Thyroid gland (tissue), 4 donors: ENCODE results near the gene MSX1. TPM values are rescaled to one million over a fixed set of nuclear protein-coding genes. Genes with fewer than 3 reads are reported as not detected.
A peak's percentile ranks its signal among the peaks of the same experiment; 100 is the strongest.

Experiments
- DNase-seq, 2 donors: peaks; one replicate each; pipeline ENCODE4 v3.0.0-alpha.2; 2019
- H3K27ac ChIP-seq, 3 donors: fragments of 200-600 bp; sonication (generic); 1 replicate in 2 of 3; 2 replicates in 1 of 3; pipeline ENCODE4 v1.5.1; 2016 to 2019; ENCODE audit warnings: mild to moderate bottlenecking in 1 of 3, moderate library complexity in 1 of 3
- H3K27me3 ChIP-seq: fragments of 200-600 bp; sonication (generic); one replicate; pipeline ENCODE4 v1.5.1; 2019
- H3K36me3 ChIP-seq, 2 donors: fragments of 200-600 bp; sonication (generic); one replicate each; pipeline ENCODE4 v1.5.1; 2016 to 2019
- H3K4me1 ChIP-seq, 2 donors: fragments of 200-600 bp; sonication (generic); one replicate each; pipeline ENCODE4 v1.5.1; 2017 to 2019
- H3K4me3 ChIP-seq, 3 donors: fragments of 200-600 bp; sonication (generic); replicated peaks in 1 of 3; 1 replicate in 2 of 3; 2 replicates in 1 of 3; pipeline ENCODE4 v1.5.1; 2016; ENCODE audit warnings: mild to moderate bottlenecking in 1 of 3
- H3K9me3 ChIP-seq: fragments of 200-600 bp; sonication (generic); one replicate; pipeline ENCODE4 v1.5.1; 2017
- CTCF ChIP-seq, 6 experiments: fragments of 200-600 bp in 3 of 6; fragments of 450-650 bp in 3 of 6; sonication (generic) in 3 of 6; IDR thresholded peaks; one replicate each; pipeline ENCODE4 v1.5.1; 2016 to 2019; ENCODE audit warnings: antibody characterized with exemption in 6 of 6, mild to moderate bottlenecking in 2 of 6, inconsistent platforms in 1 of 6, moderate library complexity in 1 of 6
- POLR2A ChIP-seq, 2 donors: fragments of 450-650 bp; IDR thresholded peaks; one replicate each; pipeline ENCODE4 v1.6.1; 2017; ENCODE audit warnings: antibody characterized with exemption in 2 of 2, mild to moderate bottlenecking in 2 of 2, moderate library complexity in 1 of 2
- WGBS, 2 donors: methylation state at CpG; one replicate each; pipeline ENCODE4 v1.1.5; 2017; 5-methylcytosine and 5-hydroxymethylcytosine counted together
- intact Hi-C: fragments of 100-400 bp; cut with DNase I; formaldehyde crosslinking; loops from one replicate; pipeline ENCODE4 v1.15.1; 2023
- total RNA-seq, 4 donors: library from RNA; depleted of rRNA; stranded (reverse); fragments of >200 nt; gene quantifications; one replicate each; pipeline ENCODE4 v1.2.3, GENCODE V29; 2016

The MSX1 gene
- total RNA-seq, 4 donors from 2014 or later: 5.0 to 20.8 (median 12.9) TPM

- Histone ChIP-seq H3K4me3 (no peak overlapping the region), H3K27me3 (peaks cover 49% of the 10 kb centered on the region), H3K9me3 (no peaks in the 10 kb centered on the region), H3K36me3 (no peaks in the 10 kb centered on the region), H3K27ac (no peak overlapping the region), H3K4me1 (peaks cover 7 to 21% of the 10 kb centered on the region in 2 donors)
- intact Hi-C loops: no loop called here
- TF ChIP-seq CTCF (IDR thresholded peaks at IDR 0.05) (no peak), POLR2A (IDR thresholded peaks at IDR 0.05) (no peak)
- WGBS, 2 donors: 9 to 13% methylated on average over 21 to 30 of the region's 36 CpGs
- DNase-seq: peak; percentile 22 to 39
Measured at GRCh38 chr4:4867375-4868039, 8.0 kb downstream of the MSX1 start.

GRCh38 chr4:4868040-4868757 lies 8.7 kb downstream of the MSX1 start:
- intact Hi-C loops: no loop called here
- 21 to 22% methylated on average over 17 to 22 of the region's 24 CpGs for WGBS, 2 donors
- Histone ChIP-seq H3K9me3 (no peaks in the 10 kb centered on the region), H3K27ac (no peak overlapping the region), H3K4me1 (peaks cover 7 to 21% of the 10 kb centered on the region in 2 donors), H3K27me3 (peaks cover 48% of the 10 kb centered on the region), H3K4me3 (no peak overlapping the region), H3K36me3 (no peaks in the 10 kb centered on the region)
- no peak for DNase-seq
- TF ChIP-seq POLR2A (IDR thresholded peaks at IDR 0.05): no peak
- no peak for TF ChIP-seq CTCF (IDR thresholded peaks at IDR 0.05)

- Histone ChIP-seq H3K4me1 (peaks cover 7 to 21% of the 10 kb centered on the region in 2 donors), H3K4me3 (no peak overlapping the region), H3K9me3 (no peaks in the 10 kb centered on the region), H3K36me3 (no peaks in the 10 kb centered on the region), H3K27me3 (peaks cover 53% of the 10 kb centered on the region), H3K27ac (no peak overlapping the region)
- no peak for DNase-seq
- TF ChIP-seq POLR2A (IDR thresholded peaks at IDR 0.05) (no peak), CTCF (IDR thresholded peaks at IDR 0.05) (no peak)
- intact Hi-C loops: no loop called here
- 18 to 27% methylated on average over 36 to 37 of the region's 37 CpGs for WGBS, 2 donors
Measured at GRCh38 chr4:4868758-4869723, 9.6 kb downstream of the MSX1 start.

- H3K9me3 ChIP-seq: no peaks in the 10 kb centered on the region
- intact Hi-C loops: no loop called here
- no peaks in the 10 kb centered on the region for H3K36me3 ChIP-seq
- no peak overlapping the region for H3K4me3 ChIP-seq
- 6% methylated on average over 40 of the region's 40 CpGs for WGBS, 2 donors
- TF ChIP-seq POLR2A (IDR thresholded peaks at IDR 0.05) (no peak), CTCF (IDR thresholded peaks at IDR 0.05) (no peak)
- no peak overlapping the region for H3K27ac ChIP-seq
- no peak for DNase-seq
- peaks cover 53% of the 10 kb centered on the region for H3K27me3 ChIP-seq
- peaks cover 7 to 21% of the 10 kb centered on the region in 2 donors for H3K4me1 ChIP-seq
Measured at GRCh38 chr4:4869731-4870571, 10.5 kb downstream of the MSX1 start.
